ENCODE results near the gene COMMD6.

GRCh38 chr13:75521956-75522355 lies 15.7 kb downstream of the COMMD6 start:
- TF ChIP-seq TAF1 (IDR thresholded peaks at IDR 0.05; ENCODE audit: control insufficient read depth, extremely low read depth, insufficient read depth, low read length, severe bottlenecking) (no peak), HDAC1 (IDR thresholded peaks at IDR 0.05) (no peak)

All from K562 (cell line).